Sigmoid colon (tissue), 7 donors: ENCODE results near the gene PRTFDC1. TPM values are rescaled to one million over a fixed set of nuclear protein-coding genes. Genes with fewer than 3 reads are reported as not detected.

Experiments
- DNase-seq: peaks from one replicate; pipeline ENCODE4 v3.0.0-alpha.2; 2019
- H3K27ac ChIP-seq, 4 donors: fragments of 200-600 bp; sonication (generic); one replicate each; pipeline ENCODE4 v1.5.1; 2016 to 2019; ENCODE audit warnings: mild to moderate bottlenecking in 1 of 4
- H3K27me3 ChIP-seq, 3 donors: fragments of 200-600 bp; sonication (generic); one replicate each; pipeline ENCODE4 v1.5.1; 2019; ENCODE audit warnings: mild to moderate bottlenecking in 1 of 3
- H3K36me3 ChIP-seq, 4 donors: fragments of 200-600 bp; sonication (generic); one replicate each; pipeline ENCODE4 v1.5.1; 2016 to 2019
- H3K4me1 ChIP-seq, 4 donors: fragments of 200-600 bp; sonication (generic); one replicate each; pipeline ENCODE4 v1.5.1; 2017 to 2019
- H3K4me3 ChIP-seq, 4 donors: fragments of 200-600 bp; sonication (generic); one replicate each; pipeline ENCODE4 v1.5.1; 2017 to 2019; ENCODE audit warnings: mild to moderate bottlenecking in 2 of 4, moderate library complexity in 1 of 4
- H3K9me3 ChIP-seq, 4 donors: fragments of 200-600 bp in 3 of 4; sonication (generic) in 3 of 4; one replicate each; pipeline versions ENCODE4 v1.5.1 to v1.6.1; 2013 to 2019
- CTCF ChIP-seq, 4 experiments: fragments of 450-650 bp in 3 of 4; fragments of 200-600 bp in 1 of 4; IDR thresholded peaks; one replicate each; pipeline ENCODE4 v1.5.1; 2016 to 2019; ENCODE audit warnings: antibody characterized with exemption in 4 of 4, mild to moderate bottlenecking in 3 of 4, moderate library complexity in 2 of 4
- EP300 ChIP-seq, 4 donors: sonication (generic); formaldehyde crosslinking; IDR thresholded peaks; one replicate each; pipeline ENCODE4 v1.6.1; 2017; ENCODE audit warnings: antibody characterized with exemption in 4 of 4
- POLR2A ChIP-seq, 2 donors: fragments of 450-650 bp; IDR thresholded peaks; one replicate each; pipeline ENCODE4 v1.6.1; 2016; ENCODE audit warnings: antibody characterized with exemption in 2 of 2, mild to moderate bottlenecking in 2 of 2, moderate library complexity in 2 of 2
- POLR2AphosphoS5 ChIP-seq, 4 donors: sonication (generic); formaldehyde crosslinking; IDR thresholded peaks; one replicate each; pipeline ENCODE4 v1.6.1; 2017; ENCODE audit warnings: antibody characterized with exemption in 4 of 4
- whole genome bisulfite sequencing, 2 donors: extraction: QIAGEN DNeasy Blood & Tissue Kit; methylation state at CpG; one replicate each; pipeline ENCODE4 v1.1.7; 2013; 5-methylcytosine and 5-hydroxymethylcytosine counted together
- intact Hi-C: fragments of 100-400 bp; cut with DNase I; formaldehyde crosslinking; loops from one replicate; pipeline ENCODE4 v1.15.1; 2023
- polyA plus RNA-seq, 3 donors: library from polyadenylated mRNA; stranded (reverse); fragments of 200-250 nt; gene quantifications; one replicate each; pipeline ENCODE4 v1.2.3, GENCODE V29; 2013
- total RNA-seq, 4 donors: library from RNA; depleted of rRNA; stranded (reverse); fragments of >200 nt; gene quantifications; one replicate each; pipeline ENCODE4 v1.1.0, GENCODE V29; 2016
- donor health status: healthy with polysubstance abuse.
- donor health status: Bipolar disorder and iron deficiency.
- donor health status: healthy.

PRTFDC1 gene
- total and polyA plus RNA-seq, 7 donors, result 6.0 to 17.2 (median 9.6) TPM

- Histone ChIP-seq H3K36me3 (no peaks in the 10 kb centered on the region), H3K4me3 (no peak overlapping the region), H3K9me3 (no peaks in the 10 kb centered on the region), H3K4me1 (peaks cover 0 to 22% (median 19%) of the 10 kb centered on the region in 4 donors), H3K27me3 (no peaks in the 10 kb centered on the region), H3K27ac (no peak overlapping the region)
- DNase-seq, result no peak
- TF ChIP-seq POLR2AphosphoS5 (IDR thresholded peaks at IDR 0.05), result no peak
- TF ChIP-seq CTCF (IDR thresholded peaks at IDR 0.05), result no peak
- TF ChIP-seq POLR2A (IDR thresholded peaks at IDR 0.05), result no peak
- no peak for TF ChIP-seq EP300 (IDR thresholded peaks at IDR 0.05)
- WGBS, 2 donors, result 13 to 61% methylated on average over 1 of the region's 1 CpG
- intact Hi-C loops, result no loop called here
These were observed 50.0 kb downstream of the PRTFDC1 start for GRCh38 chr10:24902400-24902728.

- Histone ChIP-seq H3K36me3 (no peaks in the 10 kb centered on the region), H3K4me1 (peaks cover 0 to 22% (median 19%) of the 10 kb centered on the region in 4 donors), H3K9me3 (no peaks in the 10 kb centered on the region), H3K4me3 (no peak overlapping the region), H3K27ac (peak overlapping the region in 3 of 4 donors; percentile 15 to 52 (median 37)), H3K27me3 (no peaks in the 10 kb centered on the region)
- 4 to 33% methylated on average over 5 of the region's 5 CpGs for whole genome bisulfite sequencing, 2 donors
- no peak for DNase-seq
- TF ChIP-seq POLR2A (IDR thresholded peaks at IDR 0.05) (no peak), POLR2AphosphoS5 (IDR thresholded peaks at IDR 0.05) (no peak), EP300 (IDR thresholded peaks at IDR 0.05) (no peak), CTCF (IDR thresholded peaks at IDR 0.05) (no peak)
- intact Hi-C loops, result no loop called here
These were observed 50.6 kb downstream of the PRTFDC1 start for GRCh38 chr10:24901686-24902399.

GRCh38 chr10:24900888-24901685, 51.3 kb downstream of the PRTFDC1 start:
- Histone ChIP-seq H3K4me3 (no peak overlapping the region), H3K36me3 (no peaks in the 10 kb centered on the region), H3K27me3 (no peaks in the 10 kb centered on the region), H3K27ac (peak overlapping the region in 3 of 4 donors; percentile 15 to 52 (median 37)), H3K4me1 (peaks cover 0 to 22% (median 19%) of the 10 kb centered on the region in 4 donors), H3K9me3 (no peaks in the 10 kb centered on the region)
- no peak for DNase-seq
- 77 to 81% methylated on average over 7 of the region's 7 CpGs for WGBS, 2 donors
- intact Hi-C loops, result no loop called here
- TF ChIP-seq EP300 (IDR thresholded peaks at IDR 0.05) (no peak), POLR2AphosphoS5 (IDR thresholded peaks at IDR 0.05) (no peak), CTCF (IDR thresholded peaks at IDR 0.05) (no peak), POLR2A (IDR thresholded peaks at IDR 0.05) (no peak)

GRCh38 chr10:24899571-24899970, 52.8 kb downstream of the PRTFDC1 start:
- peaks cover 0 to 22% (median 19%) of the 10 kb centered on the region in 4 donors for H3K4me1 ChIP-seq
- intact Hi-C loops, result no loop called here

More at GRCh38 chr10:24899571-24899970, 52.8 kb downstream of the PRTFDC1 start:
- H3K36me3 ChIP-seq, result no peaks in the 10 kb centered on the region
- DNase-seq, result no peak
- no peak for TF ChIP-seq POLR2A (IDR thresholded peaks at IDR 0.05)
- no peak for TF ChIP-seq CTCF (IDR thresholded peaks at IDR 0.05)
- H3K4me3 ChIP-seq, result no peak overlapping the region
- H3K27ac ChIP-seq, result no peak overlapping the region
- 62 to 86% methylated on average over 2 of the region's 2 CpGs for WGBS, 2 donors
- no peaks in the 10 kb centered on the region for H3K9me3 ChIP-seq
- no peaks in the 10 kb centered on the region for H3K27me3 ChIP-seq
